Fibroblast of lung (primary cell): ENCODE measurements around the gene ANKRD13B.

Source experiments
- EZH2 ChIP-seq: IDR thresholded peaks from 2 replicates; pipeline ENCODE4 v1.5.1; 2012; ENCODE audit warnings: low read length, control low read depth, mild to moderate bottlenecking; ENCODE audit errors: missing control alignments
- TF ChIP-seq, protein P1 (sequence below), 2 donors: IDR thresholded peaks in 1 of 2; conservative IDR thresholded peaks in 1 of 2; 1 replicate in 1 of 2; 2 replicates in 1 of 2; pipeline ENCODE4 v1.5.1; 2011 to 2012; ENCODE audit warnings: low read length in 2 of 2, control low read depth in 1 of 2, inconsistent platforms in 1 of 2, low read depth in 1 of 2, mild to moderate bottlenecking in 1 of 2

DNA sequence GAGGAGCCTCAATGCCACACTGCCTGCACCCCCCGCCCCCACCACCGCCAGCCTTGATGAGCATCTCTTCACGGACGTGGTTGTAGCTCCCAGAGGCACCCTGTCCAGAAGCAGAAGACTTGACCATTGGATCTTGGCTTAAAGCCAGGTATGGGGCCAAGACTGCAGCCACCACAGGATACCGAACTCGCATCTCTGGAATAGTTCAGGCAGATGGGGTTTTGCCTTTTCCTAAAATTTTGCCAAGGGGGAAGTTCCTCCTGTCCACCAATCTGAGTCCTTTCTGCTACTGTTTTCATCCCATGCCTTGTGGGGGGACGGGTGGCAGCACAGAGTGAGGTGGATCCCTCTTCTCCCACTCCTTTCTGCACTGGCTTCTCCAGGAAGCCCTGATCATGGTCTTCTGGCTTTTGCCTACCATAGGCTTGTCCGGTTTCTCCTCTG, 28.8 kb downstream of the ANKRD13B start:
- TF ChIP-seq, protein P1, sequence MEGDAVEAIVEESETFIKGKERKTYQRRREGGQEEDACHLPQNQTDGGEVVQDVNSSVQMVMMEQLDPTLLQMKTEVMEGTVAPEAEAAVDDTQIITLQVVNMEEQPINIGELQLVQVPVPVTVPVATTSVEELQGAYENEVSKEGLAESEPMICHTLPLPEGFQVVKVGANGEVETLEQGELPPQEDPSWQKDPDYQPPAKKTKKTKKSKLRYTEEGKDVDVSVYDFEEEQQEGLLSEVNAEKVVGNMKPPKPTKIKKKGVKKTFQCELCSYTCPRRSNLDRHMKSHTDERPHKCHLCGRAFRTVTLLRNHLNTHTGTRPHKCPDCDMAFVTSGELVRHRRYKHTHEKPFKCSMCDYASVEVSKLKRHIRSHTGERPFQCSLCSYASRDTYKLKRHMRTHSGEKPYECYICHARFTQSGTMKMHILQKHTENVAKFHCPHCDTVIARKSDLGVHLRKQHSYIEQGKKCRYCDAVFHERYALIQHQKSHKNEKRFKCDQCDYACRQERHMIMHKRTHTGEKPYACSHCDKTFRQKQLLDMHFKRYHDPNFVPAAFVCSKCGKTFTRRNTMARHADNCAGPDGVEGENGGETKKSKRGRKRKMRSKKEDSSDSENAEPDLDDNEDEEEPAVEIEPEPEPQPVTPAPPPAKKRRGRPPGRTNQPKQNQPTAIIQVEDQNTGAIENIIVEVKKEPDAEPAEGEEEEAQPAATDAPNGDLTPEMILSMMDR (conservative IDR thresholded peaks at IDR 0.05 in 1 of 2, IDR thresholded peaks at IDR 0.05 in 1 of 2; ENCODE audit: low read depth in 1 of 2, low read length in 2 of 2), result no peak
- TF ChIP-seq EZH2, result no peak
